ENCODE results near the gene P2RX6. TPM values are rescaled to one million over a fixed set of nuclear protein-coding genes. Genes with fewer than 3 reads are reported as not detected.

P2RX6 gene
- total and polyA plus RNA-seq, 9 of the 15 experiments (the other 6 are each of a cell fraction or from before 2014, with no cell fraction given): 0.01 to 3.9 (median 1.5) TPM; not detected in 1

- TF ChIP-seq RREB1 (CRISPR knock-in tag; IDR thresholded peaks at IDR 0.05): peak; percentile 100
- TF ChIP-seq FOXJ2 (tag; IDR thresholded peaks at IDR 0.05): peak; percentile 96
- peak; percentile 93 to 94 for TF ChIP-seq TBL1XR1 (IDR thresholded peaks at IDR 0.05; ENCODE audit: low read length in 2 of 2)
- TF ChIP-seq SRSF7 (optimal IDR thresholded peaks at IDR 0.05; ENCODE audit: low read depth, low read length): no peak
- TF ChIP-seq HDAC8 (tag; IDR thresholded peaks at IDR 0.05): peak; percentile 84
- no peak for TF ChIP-seq ZNF77 (CRISPR knock-in tag; IDR thresholded peaks at IDR 0.05)
- TF ChIP-seq ZNF512 (tag; IDR thresholded peaks at IDR 0.05): no peak
- no peak for TF ChIP-seq ZKSCAN3 (CRISPR knock-in tag; IDR thresholded peaks at IDR 0.05)
- TF ChIP-seq CREB3 (tag; conservative IDR thresholded peaks at IDR 0.05; ENCODE audit: low read depth): no peak
- TF ChIP-seq MTF1 (CRISPR knock-in tag; IDR thresholded peaks at IDR 0.05; ENCODE audit: borderline replicate concordance): no peak
- TF ChIP-seq PKNOX1 (IDR thresholded peaks at IDR 0.05): no peak
- TF ChIP-seq ZNF830 (CRISPR knock-in tag; IDR thresholded peaks at IDR 0.05): peak; percentile 98
- TF ChIP-seq PCBP1 (IDR thresholded peaks at IDR 0.05; ENCODE audit: low read depth, low read length, poor library complexity, severe bottlenecking): peak; percentile 81
- peak; percentile 57 to 70 for TF ChIP-seq CBX3 (IDR thresholded peaks at IDR 0.05; ENCODE audit: borderline replicate concordance in 1 of 2, low read length in 2 of 2)
- no peak for TF ChIP-seq ZNF431 (CRISPR knock-in tag; IDR thresholded peaks at IDR 0.05)
- peak; percentile 74 for TF ChIP-seq JUND (IDR thresholded peaks at IDR 0.05; ENCODE audit: borderline replicate concordance, low read depth, low read length)
- TF ChIP-seq JUND (tag; IDR thresholded peaks at IDR 0.05; ENCODE audit: borderline replicate concordance, low read depth, low read length): no peak; the same call in 1 of the 3 replicates
- no peak for TF ChIP-seq YBX1 (IDR thresholded peaks at IDR 0.05)
- TF ChIP-seq FIP1L1 (IDR thresholded peaks at IDR 0.05; ENCODE audit: low read depth, low read length, poor library complexity, severe bottlenecking): no peak
Measured at GRCh38 chr22:21014202-21014725, 701 bp upstream of the P2RX6 start (continued).

All from K562 (cell line).